ENCODE data around the gene NEK8. TPM values are rescaled to one million over a fixed set of nuclear protein-coding genes. Genes with fewer than 3 reads are reported as not detected.

Gene NEK8
- total and polyA plus RNA-seq, 9 of the 15 experiments (the other 6 are each of a cell fraction or from before 2014, with no cell fraction given): 0.98 to 16.6 (median 4.6) TPM

- TF ChIP-seq ZBTB11 (CRISPR knock-in tag; IDR thresholded peaks at IDR 0.05) (no peak), KLF10 (CRISPR knock-in tag; IDR thresholded peaks at IDR 0.05) (no peak), MYNN (IDR thresholded peaks at IDR 0.05) (peak; percentile 56; the same call in 1 of the 2 replicates), MYNN (CRISPR knock-in tag; IDR thresholded peaks at IDR 0.05) (no peak), SETDB1 (IDR thresholded peaks at IDR 0.05; ENCODE audit: low read length) (no peak), ZNF134 (CRISPR knock-in tag; conservative IDR thresholded peaks at IDR 0.05) (no peak), KAT2B (IDR thresholded peaks at IDR 0.05; ENCODE audit: low read depth, low read length) (no peak), THRAP3 (IDR thresholded peaks at IDR 0.05; ENCODE audit: borderline replicate concordance) (no peak), MCM7 (IDR thresholded peaks at IDR 0.05) (no peak), PHB2 (IDR thresholded peaks at IDR 0.05; ENCODE audit: low read depth) (no peak), ZNF830 (CRISPR knock-in tag; IDR thresholded peaks at IDR 0.05) (peak; percentile 19; the same call in 1 of the 2 replicates), TRIM25 (IDR thresholded peaks at IDR 0.05; ENCODE audit: borderline replicate concordance) (no peak), SMAD4 (CRISPR knock-in tag; conservative IDR thresholded peaks at IDR 0.05) (peak; percentile 81), HDAC3 (IDR thresholded peaks at IDR 0.05; ENCODE audit: borderline replicate concordance, partially characterized antibody) (no peak), ZNF384 (IDR thresholded peaks at IDR 0.05; ENCODE audit: low read depth, low read length) (no peak), DEAF1 (CRISPR knock-in tag; IDR thresholded peaks at IDR 0.05) (no peak), ZNF507 (tag; conservative IDR thresholded peaks at IDR 0.05) (no peak), ZNF77 (CRISPR knock-in tag; IDR thresholded peaks at IDR 0.05) (no peak), HDAC1 (IDR thresholded peaks at IDR 0.05) (peak in 1 of 2 experiments; percentile 79; a peak in 2 of 4 replicates), ZKSCAN8 (CRISPR knock-in tag; IDR thresholded peaks at IDR 0.05) (no peak), ARHGAP35 (IDR thresholded peaks at IDR 0.05; ENCODE audit: partially characterized antibody) (no peak), HSF4 (CRISPR knock-in tag; IDR thresholded peaks at IDR 0.05; ENCODE audit: borderline replicate concordance) (no peak)
Observed at GRCh38 chr17:28710861-28711722, 17.5 kb upstream of the NEK8 start (continued).

All from K562 (cell line).